HEK293 (cell line): ENCODE measurements around the gene WWC1.
A peak's percentile ranks its signal among the peaks of the same experiment; 100 is the strongest.

Experiments
- CTCF ChIA-PET: fragments of 350-600 bp; formaldehyde crosslinking; extraction: SDS; loops from one replicate; lab custom pipeline; 2021; ENCODE audit warnings: antibody characterized with exemption; lab: Yijun Ruan, JAX
- POLR2A ChIA-PET: fragments of 300-600 bp; formaldehyde crosslinking; extraction: SDS; loops from one replicate; lab custom pipeline; 2020; ENCODE audit warnings: antibody characterized with exemption, inconsistent platforms; lab: Yijun Ruan, JAX
- H3K27ac ChIP-seq: fragments of 200-500 bp; sonication (Bioruptor generic); 2 replicates; pipeline ENCODE4 v1.5.1; 2014; ENCODE audit warnings: low read depth, low read length, control low read depth, inconsistent platforms; ENCODE audit errors: extremely low read depth
- H3K36me3 ChIP-seq, 2 experiments: fragments of 200-500 bp in 1 of 2; sonication (Bioruptor generic) in 1 of 2; 1 replicate in 1 of 2; 2 replicates in 1 of 2; pipeline ENCODE4 v1.5.1; 2014 to 2017; ENCODE audit warnings: inconsistent platforms in 2 of 2, low read length in 2 of 2; ENCODE audit not compliant: control insufficient read depth in 2 of 2, insufficient read depth in 1 of 2
- H3K4me1 ChIP-seq: fragments of 200-500 bp; sonication (Bioruptor generic); 2 replicates; pipeline ENCODE4 v1.5.1; 2014; ENCODE audit warnings: mild to moderate bottlenecking, low read length, inconsistent platforms; ENCODE audit not compliant: control insufficient read depth, insufficient read depth
- H3K4me3 ChIP-seq: 2 replicates; pipeline ENCODE4 v1.5.1; 2011; ENCODE audit warnings: low read depth, mild to moderate bottlenecking, control low read depth, low read length, moderate library complexity
- H3K9me3 ChIP-seq: fragments of 200-500 bp; sonication (Bioruptor generic); 2 replicates; pipeline ENCODE4 v1.5.1; 2014; ENCODE audit warnings: low read depth, low read length, inconsistent platforms; ENCODE audit not compliant: control insufficient read depth, insufficient read depth
- KLF7 ChIP-seq: fragments of 450-650 bp; formaldehyde crosslinking; IDR thresholded peaks from 2 replicates; pipeline ENCODE4 v1.5.1; 2016; ENCODE audit warnings: missing biosample characterization, missing genetic modification characterization, borderline replicate concordance
- MEIS1 ChIP-seq: sonication (generic); formaldehyde crosslinking; IDR thresholded peaks from 2 replicates; pipeline ENCODE4 v1.8.1; 2022; ENCODE audit warnings: missing genetic modification reagents, mild to moderate bottlenecking, borderline replicate concordance
- OVOL3 ChIP-seq: fragments of 450-650 bp; formaldehyde crosslinking; IDR thresholded peaks from 2 replicates; pipeline ENCODE4 v1.5.1; 2016; ENCODE audit warnings: missing biosample characterization, missing genetic modification characterization
- RBAK ChIP-seq: fragments of 450-650 bp; formaldehyde crosslinking; IDR thresholded peaks from 2 replicates; pipeline ENCODE4 v1.5.1; 2016; ENCODE audit warnings: missing biosample characterization, missing genetic modification characterization
- REST ChIP-seq: fragments of 450-650 bp; formaldehyde crosslinking; IDR thresholded peaks from 2 replicates; pipeline ENCODE4 v1.5.1; 2016; ENCODE audit warnings: missing biosample characterization, missing genetic modification characterization
- ZFP41 ChIP-seq: fragments of 450-650 bp; formaldehyde crosslinking; IDR thresholded peaks from 2 replicates; pipeline ENCODE4 v1.5.1; 2016; ENCODE audit warnings: missing biosample characterization, missing genetic modification characterization, borderline replicate concordance
- ZNF10 ChIP-seq: fragments of 450-650 bp; formaldehyde crosslinking; IDR thresholded peaks from 2 replicates; pipeline ENCODE4 v1.5.1; 2017; ENCODE audit warnings: missing biosample characterization, missing genetic modification characterization
- ZNF2 ChIP-seq: fragments of 450-650 bp; formaldehyde crosslinking; IDR thresholded peaks from 2 replicates; pipeline ENCODE4 v1.5.1; 2016; ENCODE audit warnings: missing biosample characterization, missing genetic modification characterization
- ZNF433 ChIP-seq: fragments of 450-650 bp; formaldehyde crosslinking; IDR thresholded peaks from 2 replicates; pipeline ENCODE4 v1.5.1; 2016; ENCODE audit warnings: missing biosample characterization, missing genetic modification characterization, low read depth
- ZNF555 ChIP-seq: fragments of 450-650 bp; formaldehyde crosslinking; conservative IDR thresholded peaks from 2 replicates; pipeline ENCODE4 v1.5.1; 2017; ENCODE audit warnings: missing biosample characterization, mild to moderate bottlenecking, missing genetic modification characterization, inconsistent platforms
- ZNF561 ChIP-seq: fragments of 450-650 bp; IDR thresholded peaks from 2 replicates; pipeline ENCODE4 v1.5.1; 2018; ENCODE audit warnings: missing biosample characterization, missing genetic modification characterization, borderline replicate concordance
- ZNF610 ChIP-seq: fragments of 450-650 bp; formaldehyde crosslinking; IDR thresholded peaks from 2 replicates; pipeline ENCODE4 v1.5.1; 2016; ENCODE audit warnings: missing biosample characterization, missing genetic modification characterization, borderline replicate concordance
- ZNF76 ChIP-seq: fragments of 450-650 bp; formaldehyde crosslinking; IDR thresholded peaks from 2 replicates; pipeline ENCODE4; 2016; ENCODE audit warnings: low read depth, missing biosample characterization, missing genetic modification characterization, borderline replicate concordance
- TF ChIP-seq, protein P1 (sequence below): fragments of 450-650 bp; formaldehyde crosslinking; IDR thresholded peaks from 2 replicates; pipeline ENCODE4 v1.5.1; 2017; ENCODE audit warnings: missing biosample characterization, mild to moderate bottlenecking, missing genetic modification characterization, moderate library complexity

WWC1 gene

GRCh38 chr5:168360521-168361285 is 69.3 kb downstream of the WWC1 start (continued):
- TF ChIP-seq, protein P1, sequence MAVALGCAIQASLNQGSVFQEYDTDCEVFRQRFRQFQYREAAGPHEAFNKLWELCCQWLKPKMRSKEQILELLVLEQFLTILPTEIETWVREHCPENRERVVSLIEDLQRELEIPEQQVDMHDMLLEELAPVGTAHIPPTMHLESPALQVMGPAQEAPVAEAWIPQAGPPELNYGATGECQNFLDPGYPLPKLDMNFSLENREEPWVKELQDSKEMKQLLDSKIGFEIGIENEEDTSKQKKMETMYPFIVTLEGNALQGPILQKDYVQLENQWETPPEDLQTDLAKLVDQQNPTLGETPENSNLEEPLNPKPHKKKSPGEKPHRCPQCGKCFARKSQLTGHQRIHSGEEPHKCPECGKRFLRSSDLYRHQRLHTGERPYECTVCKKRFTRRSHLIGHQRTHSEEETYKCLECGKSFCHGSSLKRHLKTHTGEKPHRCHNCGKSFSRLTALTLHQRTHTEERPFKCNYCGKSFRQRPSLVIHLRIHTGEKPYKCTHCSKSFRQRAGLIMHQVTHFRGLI (tag by site-specific recombination), result no peak
- TF ChIP-seq KLF7 (tag by site-specific recombination) (no peak), ZNF76 (no peak), ZNF10 (tag by site-specific recombination) (no peak), ZNF555 (tag by site-specific recombination) (no peak)

GRCh38 chr5:168362097-168362885 is 70.8 kb downstream of the WWC1 start:
- Histone ChIP-seq H3K9me3 (no peaks in the 10 kb centered on the region), H3K27ac (no peak overlapping the region), H3K4me1 (no peaks in the 10 kb centered on the region), H3K4me3 (no peak overlapping the region), H3K36me3 (no peaks in the 10 kb centered on the region)
- ChIA-PET CTCF (no interaction called here), POLR2A (no interaction called here)
- TF ChIP-seq ZNF561 (no peak), MEIS1 (CRISPR knock-in tag) (no peak), ZFP41 (tag by site-specific recombination) (no peak), ZNF433 (tag by site-specific recombination) (no peak)

DNA sequence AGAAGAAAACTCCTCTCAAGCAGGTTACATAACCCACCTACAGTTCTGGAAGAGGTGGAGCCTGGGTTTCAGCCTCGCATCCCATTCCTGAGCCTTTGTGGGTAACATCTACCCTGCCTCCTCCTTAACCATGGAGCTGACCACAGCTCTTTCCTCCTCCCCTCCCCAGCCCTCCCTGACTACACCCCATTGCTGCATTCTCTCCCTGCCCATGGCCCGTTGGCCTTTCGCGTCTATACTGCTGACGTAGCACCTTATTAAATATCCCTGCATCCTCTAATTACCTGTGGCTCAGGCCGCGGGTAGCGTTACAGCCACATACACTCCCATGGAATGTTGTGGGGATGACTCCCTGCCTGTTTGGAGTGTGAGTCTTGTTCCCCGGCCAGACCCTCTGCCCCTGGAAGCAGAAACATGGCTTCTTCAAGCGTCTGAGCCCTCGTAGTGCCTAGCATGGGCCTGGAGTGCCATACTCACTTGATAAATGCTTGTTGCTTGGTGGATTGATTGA is 72.8 kb downstream of the WWC1 start:
- Histone ChIP-seq H3K4me3 (no peak overlapping the region), H3K4me1 (no peaks in the 10 kb centered on the region), H3K27ac (no peak overlapping the region), H3K9me3 (no peaks in the 10 kb centered on the region), H3K36me3 (no peaks in the 10 kb centered on the region)
- ChIA-PET POLR2A (no interaction called here), CTCF (interaction anchor here (0.6 to 0.7 kb wide), 2 partner anchors 59 to 1211 kb away, joined by 3 read pairs; no protein-coding TSS in a partner anchor)
- no peak for TF ChIP-seq ZNF2
- no peak for TF ChIP-seq ZNF610 (tag by site-specific recombination)
- TF ChIP-seq RBAK (tag by site-specific recombination), result no peak
- no peak for TF ChIP-seq OVOL3 (tag by site-specific recombination)
- TF ChIP-seq ZNF10 (tag by site-specific recombination), result no peak

DNA sequence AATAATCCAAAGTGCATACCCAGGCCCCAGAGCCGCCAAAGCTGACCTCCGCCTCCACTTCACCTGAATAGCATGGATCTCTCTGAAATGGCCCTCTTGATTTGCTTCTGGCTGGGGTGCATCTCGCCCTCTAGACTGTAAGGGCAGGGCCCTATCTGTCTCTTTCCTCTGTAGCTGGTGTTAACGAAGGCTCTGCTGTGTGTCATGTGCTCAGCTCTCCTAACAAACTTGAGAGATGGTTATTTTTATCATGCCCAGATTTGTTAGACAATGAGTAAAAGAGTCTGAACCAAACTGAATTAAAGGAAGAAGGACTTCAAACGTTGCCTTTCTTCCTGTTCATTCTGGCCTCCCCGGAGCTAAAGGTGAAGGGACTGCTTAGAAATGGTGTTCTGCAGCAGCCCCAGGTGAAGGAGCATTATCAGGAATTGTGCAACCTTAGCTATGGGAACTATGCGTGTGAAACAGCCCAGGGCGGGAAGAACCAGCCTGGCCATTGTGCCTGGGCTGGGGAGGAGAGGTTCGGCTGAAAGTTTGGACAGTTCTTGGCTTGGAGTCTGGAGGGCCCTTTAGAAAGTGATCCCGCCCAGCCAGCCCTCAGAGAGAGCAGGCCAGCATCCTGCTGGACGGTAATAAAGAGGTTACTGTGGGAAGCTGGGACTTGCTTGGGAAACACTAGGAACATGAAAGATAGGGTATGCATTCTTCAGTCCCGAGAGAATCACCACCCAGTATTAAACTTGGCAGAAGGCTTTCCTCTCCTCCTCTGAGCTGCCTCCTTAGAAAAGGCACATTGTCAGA is 73.5 kb downstream of the WWC1 start:
- Histone ChIP-seq H3K4me1 (no peaks in the 10 kb centered on the region), H3K36me3 (no peaks in the 10 kb centered on the region), H3K27ac (no peak overlapping the region), H3K4me3 (no peak overlapping the region), H3K9me3 (no peaks in the 10 kb centered on the region)
- POLR2A ChIA-PET, result no interaction called here
- CTCF ChIA-PET, result interaction anchor here (0.7 kb wide), 1 partner anchor 62 kb away, joined by 4 read pairs; no protein-coding TSS in a partner anchor
- TF ChIP-seq REST (tag by site-specific recombination), result peak; percentile 41; the same call in 1 of the 2 replicates
